AG09309 (cell line): ENCODE measurements around the gene TMOD1.
"Not testable (repeated sequence)": the region's sequence is repeated elsewhere in the genome, so short reads cannot be mapped to it uniquely, and the experiment has no call there.

Source experiments
- DNase-seq: peaks from one replicate; pipeline ENCODE4 v3.0.0-alpha.2; 2010; ENCODE audit warnings: low read depth
- H3K4me3 ChIP-seq: 2 replicates; pipeline ENCODE4 v1.5.1; 2011; ENCODE audit warnings: mild to moderate bottlenecking, low read depth, low read length, moderate library complexity; ENCODE audit not compliant: control insufficient read depth
- CTCF ChIP-seq: IDR thresholded peaks from 2 replicates; pipeline ENCODE4 v1.5.1; 2011; ENCODE audit warnings: mild to moderate bottlenecking, low read depth, low read length, inconsistent platforms; ENCODE audit not compliant: insufficient read depth, control insufficient read depth; ENCODE audit errors: missing control alignments

TMOD1 gene

GRCh38 chr9:97571664-97572063 lies 70.2 kb downstream of the TMOD1 start:
- no peak for DNase-seq
- TF ChIP-seq CTCF: no peak
- no peak overlapping the region for H3K4me3 ChIP-seq

DNA sequence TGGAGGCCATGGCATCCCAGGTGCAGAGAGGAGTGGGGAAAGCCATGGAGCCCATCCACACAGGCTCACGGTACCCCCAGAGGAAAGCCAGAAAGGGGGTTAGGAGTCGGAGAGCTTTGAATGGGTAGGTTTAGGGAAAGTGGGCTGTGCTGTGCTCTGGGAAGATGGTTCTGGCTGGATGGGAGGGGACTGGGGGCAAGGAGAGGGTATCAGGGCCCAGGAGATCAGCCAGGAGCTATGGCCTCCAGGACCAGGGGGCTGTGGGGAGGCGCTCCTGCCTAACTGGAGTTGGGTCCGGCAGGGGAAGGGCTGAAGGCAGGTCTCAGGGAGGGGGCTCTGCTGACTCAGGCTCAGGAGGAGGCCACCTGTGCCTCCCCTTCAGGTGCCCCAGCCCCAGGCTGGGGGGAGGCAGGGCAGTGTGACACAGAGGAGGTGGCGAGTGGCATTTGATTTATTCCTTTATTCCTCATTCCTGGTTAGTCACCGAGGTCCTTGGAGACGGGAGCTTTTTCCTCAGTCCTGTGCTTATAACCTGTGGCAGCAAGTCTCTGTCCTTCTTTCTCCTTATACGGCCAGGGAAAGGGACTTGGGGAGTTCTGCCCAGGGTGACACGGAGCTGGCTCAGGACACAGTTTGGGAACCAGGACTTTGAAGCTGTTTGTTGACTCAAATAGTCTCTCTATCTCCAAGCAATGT lies 70.9 kb downstream of the TMOD1 start:
- TF ChIP-seq CTCF: no peak
- no peak for DNase-seq

GRCh38 chr9:97572892-97573365 lies 71.5 kb downstream of the TMOD1 start:
- H3K4me3 ChIP-seq: no peak overlapping the region
- no peak for TF ChIP-seq CTCF
- DNase-seq: no peak

More for the DNA sequence above, 70.9 kb downstream of the TMOD1 start:
- no peak overlapping the region for H3K4me3 ChIP-seq

DNA sequence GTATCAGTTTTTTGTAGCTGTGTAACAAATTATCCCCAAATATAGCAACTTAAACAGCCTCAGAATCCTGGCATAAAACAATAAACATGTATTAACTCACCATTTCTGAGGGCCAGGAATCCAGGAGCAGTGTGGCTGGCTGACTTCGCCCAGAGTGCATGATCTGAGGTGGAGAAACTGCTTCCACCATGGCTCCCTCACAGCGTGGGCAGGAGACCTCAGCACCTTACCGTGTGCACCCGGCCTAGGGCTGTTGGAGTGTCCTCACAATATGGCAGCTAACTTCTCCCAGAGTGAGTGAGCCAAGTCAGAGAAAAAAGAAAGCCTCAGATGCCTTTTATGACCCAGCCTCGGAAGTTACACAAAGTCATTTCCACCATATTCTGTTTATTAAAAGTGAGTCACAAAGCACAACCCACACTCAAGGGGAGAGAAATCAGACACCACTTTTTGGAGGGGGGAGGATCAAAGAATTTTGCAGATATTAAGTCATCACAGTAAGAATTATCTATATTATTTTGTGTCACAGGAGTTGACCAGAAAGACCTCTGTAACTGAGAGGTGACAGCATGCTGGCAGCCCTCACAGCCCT lies 72.1 kb downstream of the TMOD1 start:
- TF ChIP-seq CTCF: no peak
- DNase-seq: no peak
- H3K4me3 ChIP-seq: no peak overlapping the region

GRCh38 chr9:97574101-97574571 lies 72.7 kb downstream of the TMOD1 start:
- not testable (repeated sequence) for H3K4me3 ChIP-seq, DNase-seq

- not testable (repeated sequence) for H3K4me3 ChIP-seq
Measured at GRCh38 chr9:97574921-97575672, 73.6 kb downstream of the TMOD1 start.

DNA sequence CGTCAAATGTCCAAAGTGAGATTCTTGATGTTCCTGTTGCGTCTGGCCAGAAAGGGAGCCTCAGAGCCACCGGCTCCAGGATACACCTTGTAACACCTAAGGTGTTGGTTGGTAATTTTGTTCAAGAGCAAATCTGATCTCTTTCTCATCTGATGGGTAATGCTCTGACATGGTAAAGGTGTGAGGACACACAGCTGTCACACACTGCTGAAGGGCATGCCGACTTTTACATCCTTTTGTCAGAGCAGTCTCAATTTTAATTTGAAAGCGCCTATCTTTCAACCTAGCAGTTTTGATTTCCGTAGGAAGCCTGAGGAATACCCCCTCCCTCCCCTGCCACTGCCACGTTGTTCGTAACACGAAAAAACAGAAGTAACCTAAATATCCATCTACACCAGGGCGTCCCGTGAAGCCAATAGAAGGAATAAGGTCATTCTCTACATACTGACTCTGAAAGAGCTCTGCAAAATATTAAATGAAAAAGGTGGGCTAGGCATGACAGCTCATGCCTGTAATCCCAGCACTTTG lies 74.3 kb downstream of the TMOD1 start:
- DNase-seq: no peak
- no peak for TF ChIP-seq CTCF
- no peak overlapping the region for H3K4me3 ChIP-seq

More at GRCh38 chr9:97574921-97575672, 73.6 kb downstream of the TMOD1 start:
- DNase-seq: not testable (repeated sequence)
